Liver (tissue), 9 donors: ENCODE measurements around the gene SLC22A31. TPM values are rescaled to one million over a fixed set of nuclear protein-coding genes. Genes with fewer than 3 reads are reported as not detected.

Source experiments
- DNase-seq: peaks from one replicate; pipeline ENCODE4 v3.0.0-alpha.2; 2017; ENCODE audit warnings: low spot score
- H3K27ac ChIP-seq, 2 donors: one replicate each; pipeline ENCODE4 v1.7.0; 2013; ENCODE audit warnings: inconsistent platforms in 2 of 2, low read length in 2 of 2, control low read depth in 1 of 2, low read depth in 1 of 2, mild to moderate bottlenecking in 1 of 2
- H3K27me3 ChIP-seq, 4 donors: one replicate each; pipeline versions ENCODE4 v1.6.1 to v1.7.0; 2013; ENCODE audit warnings: low read length in 3 of 4, inconsistent platforms in 1 of 4, mild to moderate bottlenecking in 1 of 4, moderate library complexity in 1 of 4; ENCODE audit not compliant: control insufficient read depth in 4 of 4, insufficient read depth in 4 of 4
- H3K36me3 ChIP-seq, 4 donors: one replicate each; pipeline versions ENCODE4 v1.6.1 to v1.7.0; 2013; ENCODE audit warnings: low read length in 3 of 4, mild to moderate bottlenecking in 3 of 4, low read depth in 1 of 4, moderate library complexity in 1 of 4; ENCODE audit not compliant: control insufficient read depth in 4 of 4, insufficient read depth in 3 of 4
- H3K4me1 ChIP-seq, 4 donors: one replicate each; pipeline versions ENCODE4 v1.6.1 to v1.7.0; 2013; ENCODE audit warnings: low read length in 3 of 4, mild to moderate bottlenecking in 3 of 4, moderate library complexity in 1 of 4; ENCODE audit not compliant: control insufficient read depth in 4 of 4, insufficient read depth in 4 of 4
- H3K4me3 ChIP-seq, 3 donors: one replicate each; pipeline versions ENCODE4 v1.6.1 to v1.7.0; 2013; ENCODE audit warnings: low read length in 3 of 3, control low read depth in 1 of 3, low read depth in 1 of 3, mild to moderate bottlenecking in 1 of 3
- H3K9ac ChIP-seq, 2 donors: one replicate each; pipeline ENCODE4 v1.7.0; 2013; ENCODE audit warnings: low read length in 2 of 2, mild to moderate bottlenecking in 2 of 2, moderate library complexity in 2 of 2, control low read depth in 1 of 2, low read depth in 1 of 2
- H3K9me3 ChIP-seq, 4 donors: one replicate each; pipeline versions ENCODE4 v1.6.1 to v1.7.0; 2013; ENCODE audit warnings: low read length in 3 of 4; ENCODE audit not compliant: control insufficient read depth in 4 of 4
- ATF3 ChIP-seq: IDR thresholded peaks from 2 replicates; pipeline ENCODE4 v1.6.1; 2016; ENCODE audit warnings: antibody characterized with exemption
- EGR1 ChIP-seq, 2 donors: IDR thresholded peaks; 2 replicates each; pipeline ENCODE4 v1.6.1; 2016 to 2018; ENCODE audit warnings: antibody characterized with exemption in 2 of 2, low read depth in 2 of 2
- FOXA1 ChIP-seq: IDR thresholded peaks from 2 replicates; pipeline ENCODE4 v1.6.1; 2016; ENCODE audit warnings: antibody characterized with exemption
- FOXA2 ChIP-seq: IDR thresholded peaks from 2 replicates; pipeline ENCODE4 v1.6.1; 2016; ENCODE audit warnings: antibody characterized with exemption
- GABPA ChIP-seq, 2 donors: IDR thresholded peaks in 1 of 2; conservative IDR thresholded peaks in 1 of 2; 2 replicates each; pipeline ENCODE4 v1.6.1; 2016; ENCODE audit warnings: antibody characterized with exemption in 2 of 2, mild to moderate bottlenecking in 1 of 2, moderate library complexity in 1 of 2
- HNF4A ChIP-seq, 2 donors: conservative IDR thresholded peaks; 2 replicates each; pipeline ENCODE4 v1.6.1; 2016; ENCODE audit warnings: antibody characterized with exemption in 2 of 2, mild to moderate bottlenecking in 2 of 2
- HNF4G ChIP-seq: IDR thresholded peaks from 2 replicates; pipeline ENCODE4 v1.6.1; 2016; ENCODE audit warnings: antibody characterized with exemption
- JUND ChIP-seq, 2 donors: IDR thresholded peaks; 2 replicates each; pipeline ENCODE4 v1.6.1; 2016; ENCODE audit warnings: antibody characterized with exemption in 2 of 2
- NR2F2 ChIP-seq: IDR thresholded peaks from 2 replicates; pipeline ENCODE4 v1.6.1; 2016; ENCODE audit warnings: antibody characterized with exemption
- RAD21 ChIP-seq, 2 donors: IDR thresholded peaks; 2 replicates each; pipeline ENCODE4 v1.6.1; 2016; ENCODE audit warnings: antibody characterized with exemption in 2 of 2, mild to moderate bottlenecking in 2 of 2
- REST ChIP-seq: IDR thresholded peaks from 2 replicates; pipeline ENCODE4 v1.6.1; 2016; ENCODE audit warnings: antibody characterized with exemption, mild to moderate bottlenecking
- SP1 ChIP-seq: IDR thresholded peaks from 2 replicates; pipeline ENCODE4 v1.6.1; 2018; ENCODE audit warnings: antibody characterized with exemption, mild to moderate bottlenecking
- TAF1 ChIP-seq: conservative IDR thresholded peaks from 2 replicates; pipeline ENCODE4 v1.6.1; 2016; ENCODE audit warnings: antibody characterized with exemption, mild to moderate bottlenecking
- YY1 ChIP-seq: IDR thresholded peaks from 2 replicates; pipeline ENCODE4 v1.6.1; 2016; ENCODE audit warnings: antibody characterized with exemption, mild to moderate bottlenecking
- WGBS: extraction: QIAGEN DNeasy Blood & Tissue Kit; methylation state at CpG from one replicate; pipeline ENCODE4 v1.1.7; 2013; 5-methylcytosine and 5-hydroxymethylcytosine counted together
- polyA plus RNA-seq, 2 donors: library from polyadenylated mRNA; stranded (reverse) in 1 of 2; unstranded in 1 of 2; fragments of 200-250 nt in 1 of 2; fragments of >200 nt in 1 of 2; fragmentation: Nextera tagmentation in 1 of 2; extraction: Ambion mirVana in 1 of 2; gene quantifications; one replicate each; pipeline versions ENCODE4 v1.2.1 to v1.2.3, GENCODE V29; 2013 to 2015
- total RNA-seq, 2 donors: library from RNA; depleted of rRNA; stranded (reverse); fragments of >200 nt; gene quantifications; one replicate each; pipeline ENCODE4 v1.2.3, GENCODE V29; 2014
- TF ChIP-seq, protein P1 (sequence below): IDR thresholded peaks from 2 replicates; pipeline ENCODE4 v1.6.1; 2016; ENCODE audit warnings: antibody characterized with exemption
- TF ChIP-seq, protein P2 (sequence below): fragments of 150-350 bp; IDR thresholded peaks from 2 replicates; pipeline ENCODE4 v1.5.1; 2017; ENCODE audit warnings: improper control_type of control experiment, low read depth, low read length; ENCODE audit not compliant: missing input control
- TF ChIP-seq, protein P3 (sequence below): IDR thresholded peaks from 2 replicates; pipeline ENCODE4 v1.6.1; 2016; ENCODE audit warnings: antibody characterized with exemption
- donor health status: healthy.
- donor health status: healthy.
- donor health status: healthy.
- donor health status: healthy.
- donor health status: healthy.

SLC22A31 gene
- total and polyA plus RNA-seq, 4 donors, result 0.15 to 0.50 (median 0.48) TPM; not detected in 1

- no peak overlapping the region for H3K9ac ChIP-seq
- DNase-seq, result no peak
- H3K27ac ChIP-seq, result no peak overlapping the region
- H3K9me3 ChIP-seq, result peaks cover 0 to 2% (median 0%) of the 10 kb centered on the region in 4 donors
- WGBS, result 65% methylated on average over 5 of the region's 5 CpGs
- peaks cover 9 to 13% (median 13%) of the 10 kb centered on the region in 4 donors for H3K4me1 ChIP-seq
- no peak overlapping the region for H3K4me3 ChIP-seq
- H3K27me3 ChIP-seq, result no peaks in the 10 kb centered on the region
- TF ChIP-seq HNF4A (conservative IDR thresholded peaks at IDR 0.05), result no peak
- TF ChIP-seq EGR1 (IDR thresholded peaks at IDR 0.05; ENCODE audit: low read depth in 2 of 2), result no peak
- no peak for TF ChIP-seq YY1
- TF ChIP-seq REST, result no peak
- TF ChIP-seq, protein P1, sequence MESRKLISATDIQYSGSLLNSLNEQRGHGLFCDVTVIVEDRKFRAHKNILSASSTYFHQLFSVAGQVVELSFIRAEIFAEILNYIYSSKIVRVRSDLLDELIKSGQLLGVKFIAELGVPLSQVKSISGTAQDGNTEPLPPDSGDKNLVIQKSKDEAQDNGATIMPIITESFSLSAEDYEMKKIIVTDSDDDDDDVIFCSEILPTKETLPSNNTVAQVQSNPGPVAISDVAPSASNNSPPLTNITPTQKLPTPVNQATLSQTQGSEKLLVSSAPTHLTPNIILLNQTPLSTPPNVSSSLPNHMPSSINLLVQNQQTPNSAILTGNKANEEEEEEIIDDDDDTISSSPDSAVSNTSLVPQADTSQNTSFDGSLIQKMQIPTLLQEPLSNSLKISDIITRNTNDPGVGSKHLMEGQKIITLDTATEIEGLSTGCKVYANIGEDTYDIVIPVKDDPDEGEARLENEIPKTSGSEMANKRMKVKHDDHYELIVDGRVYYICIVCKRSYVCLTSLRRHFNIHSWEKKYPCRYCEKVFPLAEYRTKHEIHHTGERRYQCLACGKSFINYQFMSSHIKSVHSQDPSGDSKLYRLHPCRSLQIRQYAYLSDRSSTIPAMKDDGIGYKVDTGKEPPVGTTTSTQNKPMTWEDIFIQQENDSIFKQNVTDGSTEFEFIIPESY, result no peak
- TF ChIP-seq HNF4G, result no peak
- TF ChIP-seq, protein P2, sequence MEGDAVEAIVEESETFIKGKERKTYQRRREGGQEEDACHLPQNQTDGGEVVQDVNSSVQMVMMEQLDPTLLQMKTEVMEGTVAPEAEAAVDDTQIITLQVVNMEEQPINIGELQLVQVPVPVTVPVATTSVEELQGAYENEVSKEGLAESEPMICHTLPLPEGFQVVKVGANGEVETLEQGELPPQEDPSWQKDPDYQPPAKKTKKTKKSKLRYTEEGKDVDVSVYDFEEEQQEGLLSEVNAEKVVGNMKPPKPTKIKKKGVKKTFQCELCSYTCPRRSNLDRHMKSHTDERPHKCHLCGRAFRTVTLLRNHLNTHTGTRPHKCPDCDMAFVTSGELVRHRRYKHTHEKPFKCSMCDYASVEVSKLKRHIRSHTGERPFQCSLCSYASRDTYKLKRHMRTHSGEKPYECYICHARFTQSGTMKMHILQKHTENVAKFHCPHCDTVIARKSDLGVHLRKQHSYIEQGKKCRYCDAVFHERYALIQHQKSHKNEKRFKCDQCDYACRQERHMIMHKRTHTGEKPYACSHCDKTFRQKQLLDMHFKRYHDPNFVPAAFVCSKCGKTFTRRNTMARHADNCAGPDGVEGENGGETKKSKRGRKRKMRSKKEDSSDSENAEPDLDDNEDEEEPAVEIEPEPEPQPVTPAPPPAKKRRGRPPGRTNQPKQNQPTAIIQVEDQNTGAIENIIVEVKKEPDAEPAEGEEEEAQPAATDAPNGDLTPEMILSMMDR, result no peak
- no peak for TF ChIP-seq FOXA1
- TF ChIP-seq FOXA2, result no peak
- no peak for TF ChIP-seq SP1
- no peak for TF ChIP-seq JUND (IDR thresholded peaks at IDR 0.05)
- TF ChIP-seq TAF1, result no peak
- TF ChIP-seq NR2F2, result no peak
- no peak for TF ChIP-seq GABPA (IDR thresholded peaks at IDR 0.05 in 1 of 2, conservative IDR thresholded peaks at IDR 0.05 in 1 of 2)
- TF ChIP-seq, protein P3, sequence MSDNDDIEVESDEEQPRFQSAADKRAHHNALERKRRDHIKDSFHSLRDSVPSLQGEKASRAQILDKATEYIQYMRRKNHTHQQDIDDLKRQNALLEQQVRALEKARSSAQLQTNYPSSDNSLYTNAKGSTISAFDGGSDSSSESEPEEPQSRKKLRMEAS, result no peak
- TF ChIP-seq ATF3, result no peak
- TF ChIP-seq RAD21 (IDR thresholded peaks at IDR 0.05), result no peak
- no peaks in the 10 kb centered on the region for H3K36me3 ChIP-seq
Measured at GRCh38 chr16:89243664-89244063, 43.3 kb upstream of the SLC22A31 start.

DNA sequence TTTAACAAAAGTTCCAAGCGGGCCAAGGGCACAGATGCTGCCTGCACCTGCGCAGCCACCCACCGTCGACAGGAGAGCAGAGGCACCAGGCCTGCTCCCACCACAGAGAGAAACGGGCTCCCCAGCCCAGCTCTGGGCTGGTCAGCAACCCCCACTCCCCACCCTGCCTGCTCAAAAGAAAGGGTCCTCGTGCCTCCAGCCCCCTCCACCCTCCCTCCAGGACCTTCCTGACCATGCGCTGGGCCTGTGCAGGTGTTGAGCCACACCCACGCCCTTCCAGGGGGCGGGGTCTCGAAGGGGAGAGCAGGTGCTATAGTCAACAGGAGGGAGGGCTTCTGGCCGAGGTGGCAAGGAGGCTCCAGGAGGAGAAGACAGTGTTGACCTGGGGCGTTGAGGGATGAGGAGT lies 42.5 kb upstream of the SLC22A31 start:
- H3K27ac ChIP-seq, result no peak overlapping the region
- no peaks in the 10 kb centered on the region for H3K36me3 ChIP-seq
- no peak overlapping the region for H3K9ac ChIP-seq
- TF ChIP-seq HNF4A (conservative IDR thresholded peaks at IDR 0.05) (no peak), YY1 (no peak), GABPA (IDR thresholded peaks at IDR 0.05 in 1 of 2, conservative IDR thresholded peaks at IDR 0.05 in 1 of 2) (no peak), NR2F2 (no peak)
- no peak overlapping the region for H3K4me3 ChIP-seq
- peaks cover 9 to 13% (median 12%) of the 10 kb centered on the region in 4 donors for H3K4me1 ChIP-seq
- 56% methylated on average over 12 of the region's 12 CpGs for WGBS
- no peaks in the 10 kb centered on the region for H3K9me3 ChIP-seq
- no peak for DNase-seq
- no peaks in the 10 kb centered on the region for H3K27me3 ChIP-seq
